Activated T-cell treated with anti-CD3 and anti-CD28 coated beads, Interleukin-2, amount 50 U/mL, for 72 hours (primary cell): Measurements from ENCODE around the gene KAT6B. TPM values are rescaled to one million over a fixed set of nuclear protein-coding genes. Genes with fewer than 3 reads are reported as not detected.

Source experiments
- ATAC-seq, 2 donors: fragments of 150-1000 bp; cut with Tn5 transposase; replicated peaks in 1 of 2; 2 replicates each; pipeline ENCODE4 v1.10.0; 2021; ENCODE audit warnings: moderate library complexity in 2 of 2, mild to moderate bottlenecking in 1 of 2
- DNase-seq, 2 donors: peaks; one replicate each; pipeline ENCODE4 v3.0.0; 2021 to 2022; ENCODE audit warnings: mixed read lengths in 1 of 2
- H3K27ac Mint-ChIP-seq: one replicate; pipeline ENCODE4 v1.8.0; 2022; ENCODE audit warnings: mild to moderate bottlenecking, moderate library complexity, mixed read lengths
- H3K27me3 Mint-ChIP-seq: one replicate; pipeline ENCODE4 v1.8.0; 2022; ENCODE audit warnings: low read depth, mixed read lengths
- H3K36me3 Mint-ChIP-seq, 2 donors: one replicate each; pipeline ENCODE4 v1.8.0; 2022; ENCODE audit warnings: mixed read lengths in 2 of 2, mild to moderate bottlenecking in 1 of 2; ENCODE audit not compliant: insufficient read depth in 2 of 2
- H3K4me1 Mint-ChIP-seq: one replicate; pipeline ENCODE4 v1.8.0; 2022; ENCODE audit warnings: low read depth, mixed read lengths
- H3K4me3 Mint-ChIP-seq, 2 donors: one replicate each; pipeline ENCODE4 v1.8.0; 2022; ENCODE audit warnings: mild to moderate bottlenecking in 2 of 2, mixed read lengths in 2 of 2, moderate library complexity in 2 of 2
- H3K9me3 Mint-ChIP-seq, 2 donors: one replicate each; pipeline ENCODE4 v1.8.0; 2022; ENCODE audit warnings: mixed read lengths in 2 of 2
- total RNA-seq, 2 donors: library from RNA; stranded (reverse); gene quantifications; one replicate each; pipeline ENCODE4 v1.2.3, GENCODE V29; 2022

The KAT6B gene
- total RNA-seq, 2 donors from 2014 or later: 27.9 to 29.8 TPM

- Mint-ChIP-seq H3K27me3 (no peaks in the 10 kb centered on the region), H3K27ac (peak overlapping the region; percentile 40), H3K9me3 (no peaks in the 10 kb centered on the region), H3K4me1 (peaks cover 52% of the 10 kb centered on the region), H3K36me3 (peaks cover 0 to 10% of the 10 kb centered on the region in 2 donors), H3K4me3 (no peak overlapping the region)
- DNase-seq (no peak), ATAC-seq (no peak)
Measured at GRCh38 chr10:75032813-75033212, 206.4 kb downstream of the KAT6B start.

DNA sequence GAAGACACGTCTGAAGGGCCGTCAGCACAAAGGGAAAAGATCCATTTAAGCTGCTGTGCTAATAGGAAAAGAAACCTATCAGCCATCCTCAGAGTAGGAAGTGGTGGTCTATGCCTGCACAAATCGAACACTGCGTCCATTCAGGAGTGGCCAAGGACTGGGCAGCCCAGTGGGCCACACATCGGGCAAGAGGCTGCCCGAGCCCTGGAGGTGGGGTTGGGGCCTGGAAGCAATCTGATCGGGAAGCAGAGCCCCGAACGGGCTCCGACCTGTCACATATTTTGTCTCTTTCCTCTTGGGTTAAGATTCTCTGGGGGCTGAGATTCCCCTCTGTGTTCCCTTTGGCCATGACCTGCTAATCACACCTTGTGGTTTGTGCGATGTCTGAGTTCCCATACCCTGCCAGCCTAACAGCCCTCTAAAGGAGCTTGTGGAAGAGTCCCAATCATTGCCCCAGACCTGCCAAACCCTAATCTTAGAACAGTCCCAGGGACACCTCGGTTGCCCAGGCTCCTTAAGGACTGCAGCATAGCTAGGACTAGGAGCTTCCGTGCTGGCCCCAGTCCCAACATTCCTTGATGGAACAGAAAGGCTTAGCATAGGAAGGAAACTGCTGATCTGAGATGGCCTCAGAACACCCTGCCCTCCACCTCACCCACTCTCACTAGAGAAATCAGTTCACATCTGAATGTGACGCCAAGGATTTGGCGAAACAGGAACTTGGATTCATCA, 207.2 kb downstream of the KAT6B start:
- H3K27me3 Mint-ChIP-seq: no peaks in the 10 kb centered on the region
- H3K36me3 Mint-ChIP-seq: peaks cover 0 to 10% of the 10 kb centered on the region in 2 donors
- no peak for DNase-seq
- peaks cover 59% of the 10 kb centered on the region for H3K4me1 Mint-ChIP-seq
- peak overlapping the region; percentile 78 for H3K27ac Mint-ChIP-seq
- no peaks in the 10 kb centered on the region for H3K9me3 Mint-ChIP-seq
- peak overlapping the region; percentile 21 to 47 for H3K4me3 Mint-ChIP-seq
- peak; percentile 9 to 21 for ATAC-seq

GRCh38 chr10:75034131-75034512, 207.7 kb downstream of the KAT6B start:
- Mint-ChIP-seq H3K27me3 (no peaks in the 10 kb centered on the region), H3K36me3 (peaks cover 0 to 7% of the 10 kb centered on the region in 2 donors), H3K27ac (peak overlapping the region; percentile 78), H3K4me3 (peak overlapping the region; percentile 21 to 47), H3K9me3 (no peaks in the 10 kb centered on the region), H3K4me1 (peaks cover 65% of the 10 kb centered on the region)
- DNase-seq: peak; percentile 52 to 57
- peak; percentile 71 to 80 for ATAC-seq

DNA sequence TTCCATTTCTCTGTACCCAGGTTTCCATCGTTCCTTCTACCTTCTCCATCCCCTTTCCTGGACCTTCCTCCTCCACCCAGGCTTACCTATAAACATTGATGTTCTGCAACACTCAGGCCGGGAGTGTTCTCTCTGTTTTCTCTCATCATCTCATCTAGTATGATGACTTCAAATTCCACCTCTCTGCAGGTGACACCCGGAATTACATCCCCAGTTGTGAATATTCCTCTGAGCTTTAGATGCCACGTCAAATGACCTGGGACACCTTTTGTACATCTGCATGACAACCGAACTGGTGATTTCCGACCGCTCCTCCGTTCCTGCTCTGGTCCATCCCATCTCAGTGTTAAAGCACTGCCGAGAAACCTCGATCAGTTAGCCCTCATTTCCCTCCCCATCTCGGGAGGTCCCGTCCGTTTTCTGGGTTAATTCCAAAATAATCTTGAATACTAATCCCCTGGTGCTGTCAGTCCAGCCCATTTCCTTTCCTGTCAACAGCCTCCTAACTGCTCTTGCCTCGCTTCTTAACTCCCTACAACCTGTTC, 208.4 kb downstream of the KAT6B start:
- Mint-ChIP-seq H3K4me3 (peak overlapping the region; percentile 21 to 47), H3K36me3 (peaks cover 0 to 5% of the 10 kb centered on the region in 2 donors), H3K27ac (peak overlapping the region; percentile 64), H3K9me3 (no peaks in the 10 kb centered on the region), H3K4me1 (peaks cover 66% of the 10 kb centered on the region), H3K27me3 (no peaks in the 10 kb centered on the region)
- ATAC-seq (no peak), DNase-seq (no peak)

- Mint-ChIP-seq H3K27ac (peak overlapping the region; percentile 64), H3K4me3 (peak overlapping the region; percentile 17 to 60), H3K4me1 (peaks cover 66% of the 10 kb centered on the region), H3K36me3 (no peaks in the 10 kb centered on the region), H3K9me3 (no peaks in the 10 kb centered on the region), H3K27me3 (no peaks in the 10 kb centered on the region)
- ATAC-seq: peak; percentile 46 to 49
- peak in 1 of 2 donors; percentile 22 for DNase-seq
Measured at GRCh38 chr10:75035975-75036708, 209.7 kb downstream of the KAT6B start.

DNA sequence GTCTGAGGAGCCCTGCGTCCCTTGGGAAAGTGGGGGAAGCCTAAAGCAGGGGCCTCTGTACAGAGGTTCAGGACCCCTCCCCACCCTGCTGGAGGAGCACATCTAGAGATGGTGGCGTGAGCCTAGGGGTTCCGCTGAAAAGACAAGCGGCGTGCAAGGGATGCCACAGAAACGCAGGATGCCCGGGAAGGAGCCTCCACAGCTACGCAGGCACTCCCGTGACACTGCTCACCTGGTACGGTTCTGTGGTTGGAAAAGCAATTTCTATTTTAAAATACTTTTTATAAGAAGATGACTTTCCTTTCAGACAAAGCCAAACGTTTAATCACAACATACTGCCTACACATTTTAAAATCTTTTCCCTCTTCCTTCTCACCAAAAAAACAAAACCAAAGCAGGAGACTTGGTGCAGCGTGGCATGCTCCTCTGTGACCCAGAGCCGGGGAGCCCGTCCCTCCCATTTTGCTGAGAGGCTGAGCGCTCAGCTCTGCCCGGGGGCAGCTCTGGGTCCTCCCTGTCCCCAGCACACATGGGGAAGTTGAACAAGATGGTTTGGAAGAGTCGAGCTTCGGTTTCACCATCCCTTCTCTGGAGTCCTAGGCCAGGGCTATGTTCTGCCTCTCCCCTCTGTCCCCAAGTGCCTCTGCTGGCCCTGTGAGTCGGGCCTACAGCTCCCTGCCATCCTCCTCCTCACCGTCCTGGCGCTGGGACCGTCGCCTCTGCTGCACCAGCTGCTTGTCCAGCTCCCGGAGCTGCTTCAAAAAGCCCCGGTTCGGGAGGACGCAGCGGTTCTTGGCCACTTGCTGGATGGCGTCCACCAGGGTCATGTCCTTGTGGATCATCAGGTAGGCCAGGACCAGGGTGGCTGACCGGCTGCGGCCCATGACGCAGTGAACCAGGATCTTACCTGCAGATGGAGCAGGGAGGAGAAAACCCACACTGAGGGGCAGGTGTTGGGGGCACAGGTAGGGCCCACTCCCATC, 211.1 kb downstream of the KAT6B start:
- H3K4me1 Mint-ChIP-seq: peaks cover 79% of the 10 kb centered on the region
- H3K27me3 Mint-ChIP-seq: no peaks in the 10 kb centered on the region
- peak overlapping the region; percentile 29 for H3K27ac Mint-ChIP-seq
- DNase-seq (no peak), ATAC-seq (no peak)
- no peaks in the 10 kb centered on the region for H3K36me3 Mint-ChIP-seq
- no peaks in the 10 kb centered on the region for H3K9me3 Mint-ChIP-seq
- peak overlapping the region; percentile 17 to 60 for H3K4me3 Mint-ChIP-seq

DNA sequence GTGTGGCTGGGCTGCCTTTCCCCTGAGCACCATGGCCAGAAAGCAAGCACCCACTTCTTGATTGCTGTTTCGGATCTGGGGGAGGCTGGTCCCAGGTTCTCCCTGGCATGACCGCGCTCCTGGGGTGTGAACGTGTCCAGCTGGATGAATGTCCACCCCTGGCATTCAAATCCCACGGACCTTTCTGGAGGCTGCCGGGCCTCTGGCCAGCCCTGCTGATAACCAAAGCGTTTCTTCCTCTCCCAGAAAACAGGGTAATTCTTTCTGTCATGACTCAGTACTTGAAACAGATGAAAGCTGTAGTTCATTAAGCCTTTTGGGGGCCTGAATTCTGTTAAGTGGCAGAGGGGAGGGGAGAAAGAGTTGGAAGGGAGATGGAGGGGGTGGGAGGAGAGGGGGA, 211.9 kb downstream of the KAT6B start:
- Mint-ChIP-seq H3K4me3 (no peak overlapping the region), H3K27me3 (no peaks in the 10 kb centered on the region), H3K27ac (peak overlapping the region; percentile 49), H3K4me1 (peaks cover 77% of the 10 kb centered on the region), H3K36me3 (no peaks in the 10 kb centered on the region), H3K9me3 (no peaks in the 10 kb centered on the region)
- ATAC-seq (no peak), DNase-seq (no peak)

GRCh38 chr10:75040576-75040975, 214.2 kb downstream of the KAT6B start:
- no peaks in the 10 kb centered on the region for H3K27me3 Mint-ChIP-seq
- no peaks in the 10 kb centered on the region for H3K9me3 Mint-ChIP-seq
- peaks cover 0 to 1% of the 10 kb centered on the region in 2 donors for H3K36me3 Mint-ChIP-seq
- ATAC-seq: no peak
- H3K4me1 Mint-ChIP-seq: peaks cover 65% of the 10 kb centered on the region
- DNase-seq: no peak
- no peak overlapping the region for H3K4me3 Mint-ChIP-seq
- no peak overlapping the region for H3K27ac Mint-ChIP-seq

GRCh38 chr10:75042292-75042974, 216.0 kb downstream of the KAT6B start:
- ATAC-seq: peak; percentile 82 to 84
- H3K27ac Mint-ChIP-seq: peak overlapping the region; percentile 31

GRCh38 chr10:75043256-75044131, 217.1 kb downstream of the KAT6B start:
- peak; percentile 40 to 47 for DNase-seq
- Mint-ChIP-seq H3K4me3 (peak overlapping the region; percentile 43 to 74), H3K9me3 (no peaks in the 10 kb centered on the region), H3K36me3 (peaks cover 0 to 1% of the 10 kb centered on the region in 2 donors), H3K27me3 (no peaks in the 10 kb centered on the region), H3K27ac (no peak overlapping the region), H3K4me1 (peaks cover 44% of the 10 kb centered on the region)
- peak; percentile 59 for ATAC-seq

More at GRCh38 chr10:75042292-75042974, 216.0 kb downstream of the KAT6B start:
- Mint-ChIP-seq H3K4me1 (peaks cover 51% of the 10 kb centered on the region), H3K27me3 (no peaks in the 10 kb centered on the region), H3K4me3 (peak overlapping the region; percentile 38 to 46), H3K36me3 (peaks cover 0 to 1% of the 10 kb centered on the region in 2 donors), H3K9me3 (no peaks in the 10 kb centered on the region)
- DNase-seq: no peak

- no peaks in the 10 kb centered on the region for H3K27me3 Mint-ChIP-seq
- H3K36me3 Mint-ChIP-seq: peaks cover 0 to 1% of the 10 kb centered on the region in 2 donors
- H3K4me1 Mint-ChIP-seq: peaks cover 25% of the 10 kb centered on the region
- peak overlapping the region in 1 of 2 donors; percentile 15 for H3K4me3 Mint-ChIP-seq
- ATAC-seq (peak in 1 of 2 donors; percentile 41), DNase-seq (no peak)
- no peaks in the 10 kb centered on the region for H3K9me3 Mint-ChIP-seq
- peak overlapping the region; percentile 43 for H3K27ac Mint-ChIP-seq
Measured at GRCh38 chr10:75048669-75049098, 222.3 kb downstream of the KAT6B start.
